Endodermal cell (in vitro differentiated cells): ENCODE data around the gene KRTAP10-2. TPM values are rescaled to one million over a fixed set of nuclear protein-coding genes. Genes with fewer than 3 reads are reported as not detected.

ENCODE experiments used
- DNase-seq: peaks from one replicate; pipeline ENCODE4 v3.0.0-alpha.2; 2017
- H3K27ac ChIP-seq: 2 replicates; pipeline ENCODE4 v1.5.1; 2013; ENCODE audit warnings: mild to moderate bottlenecking, low read depth, low read length, moderate library complexity
- H3K27me3 ChIP-seq: 2 replicates; pipeline ENCODE4 v1.6.1; 2013; ENCODE audit warnings: mild to moderate bottlenecking, low read length, moderate library complexity; ENCODE audit not compliant: insufficient read depth, control insufficient read depth, poor library complexity, severe bottlenecking
- H3K36me3 ChIP-seq: 2 replicates; pipeline ENCODE4 v1.7.0; 2013; ENCODE audit warnings: mild to moderate bottlenecking, low read length, moderate library complexity; ENCODE audit not compliant: control insufficient read depth, insufficient read depth
- H3K4me1 ChIP-seq: one replicate; pipeline ENCODE4 v1.7.0; 2013; ENCODE audit warnings: low read length; ENCODE audit not compliant: control insufficient read depth, insufficient read depth
- H3K4me3 ChIP-seq: 2 replicates; pipeline ENCODE4 v1.5.1; 2013; ENCODE audit warnings: mild to moderate bottlenecking, low read length, moderate library complexity
- H3K9ac ChIP-seq: 2 replicates; pipeline ENCODE4 v1.6.1; 2013; ENCODE audit warnings: mild to moderate bottlenecking, low read length, moderate library complexity; ENCODE audit not compliant: poor library complexity, severe bottlenecking; ENCODE audit errors: extremely low read depth
- H3K9me3 ChIP-seq: 2 replicates; pipeline ENCODE4 v1.6.1; 2013; ENCODE audit warnings: mild to moderate bottlenecking, low read length, moderate library complexity; ENCODE audit not compliant: control insufficient read depth
- H3K27ac Mint-ChIP-seq: 2 replicates; pipeline ENCODE4 v1.8.0; 2020; ENCODE audit warnings: mixed read lengths
- H3K27me3 Mint-ChIP-seq: 2 replicates; pipeline ENCODE4 v1.8.0; 2021; ENCODE audit warnings: mild to moderate bottlenecking, mixed read lengths; ENCODE audit not compliant: insufficient read depth
- H3K36me3 Mint-ChIP-seq: 2 replicates; pipeline ENCODE4 v1.8.0; 2020; ENCODE audit warnings: low read depth, mixed read lengths
- H3K4me1 Mint-ChIP-seq: 2 replicates; pipeline ENCODE4 v1.8.0; 2020; ENCODE audit warnings: mixed read lengths
- H3K4me3 Mint-ChIP-seq: 2 replicates; pipeline ENCODE4 v1.8.0; 2020; ENCODE audit warnings: mild to moderate bottlenecking, moderate library complexity, mixed read lengths
- H3K9me3 Mint-ChIP-seq: 2 replicates; pipeline ENCODE4 v1.8.0; 2020; ENCODE audit warnings: mild to moderate bottlenecking, mixed read lengths
- WGBS, 2 experiments: methylation state at CpG; one replicate each; pipeline versions ENCODE4 v1.1.5 to v1.1.7; 2013; ENCODE audit warnings: missing lambda C conversion rate in 2 of 2, mixed read lengths in 1 of 2; ENCODE audit not compliant: insufficient coverage in 1 of 2, insufficient read length in 1 of 2; 5-methylcytosine and 5-hydroxymethylcytosine counted together
- total RNA-seq, 2 donors: library from RNA; stranded (reverse); fragmentation: NEBNext Ultra II Directional in 1 of 2; extraction: Animal tissue kit (Norgen Biotek cat#: 25700) in 1 of 2; gene quantifications; 2 replicates in 1 of 2; 3 replicates in 1 of 2; pipeline ENCODE4 v1.2.1, GENCODE V29; 2021
- TF ChIP-seq, protein P1 (sequence below): fragments of 200-600 bp; sonication (generic); conservative IDR thresholded peaks from 2 replicates; pipeline ENCODE4 v1.5.0; 2021; ENCODE audit warnings: antibody characterized with exemption, mild to moderate bottlenecking

Gene KRTAP10-2
- total RNA-seq, 2 donors from 2014 or later: not detected

DNA sequence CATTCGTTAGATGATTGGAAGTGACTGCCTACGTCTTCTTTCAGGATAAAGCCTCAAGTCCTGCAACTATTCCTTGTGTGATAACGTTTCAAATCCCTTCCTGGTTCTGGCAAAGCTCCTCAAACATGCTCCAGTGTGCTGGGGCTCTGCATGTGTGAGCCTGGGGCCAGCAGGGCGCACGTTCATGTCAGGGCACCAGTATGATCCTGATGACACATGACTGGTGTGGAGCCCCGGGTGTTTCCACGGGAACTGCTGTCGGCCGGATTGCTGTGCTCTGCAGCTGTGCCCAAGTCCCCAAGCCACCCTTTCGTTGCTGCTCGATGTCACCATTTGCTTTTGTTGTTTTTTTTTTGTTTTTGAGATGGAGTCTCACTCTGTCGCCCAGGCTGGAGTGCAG, 32.6 kb downstream of the KRTAP10-2 start:
- no peak for DNase-seq
- Mint-ChIP-seq H3K36me3 (no peaks in the 10 kb centered on the region), H3K27me3 (no peaks in the 10 kb centered on the region), H3K4me3 (no peak overlapping the region), H3K4me1 (no peaks in the 10 kb centered on the region), H3K27ac (no peak overlapping the region), H3K9me3 (peaks cover 2% of the 10 kb centered on the region)
- H3K9me3 ChIP-seq: peaks cover under 1% of the 10 kb centered on the region
- no peaks in the 10 kb centered on the region for H3K36me3 ChIP-seq
- no peaks in the 10 kb centered on the region for H3K4me1 ChIP-seq
- no peak overlapping the region for H3K9ac ChIP-seq
- TF ChIP-seq, protein P1, sequence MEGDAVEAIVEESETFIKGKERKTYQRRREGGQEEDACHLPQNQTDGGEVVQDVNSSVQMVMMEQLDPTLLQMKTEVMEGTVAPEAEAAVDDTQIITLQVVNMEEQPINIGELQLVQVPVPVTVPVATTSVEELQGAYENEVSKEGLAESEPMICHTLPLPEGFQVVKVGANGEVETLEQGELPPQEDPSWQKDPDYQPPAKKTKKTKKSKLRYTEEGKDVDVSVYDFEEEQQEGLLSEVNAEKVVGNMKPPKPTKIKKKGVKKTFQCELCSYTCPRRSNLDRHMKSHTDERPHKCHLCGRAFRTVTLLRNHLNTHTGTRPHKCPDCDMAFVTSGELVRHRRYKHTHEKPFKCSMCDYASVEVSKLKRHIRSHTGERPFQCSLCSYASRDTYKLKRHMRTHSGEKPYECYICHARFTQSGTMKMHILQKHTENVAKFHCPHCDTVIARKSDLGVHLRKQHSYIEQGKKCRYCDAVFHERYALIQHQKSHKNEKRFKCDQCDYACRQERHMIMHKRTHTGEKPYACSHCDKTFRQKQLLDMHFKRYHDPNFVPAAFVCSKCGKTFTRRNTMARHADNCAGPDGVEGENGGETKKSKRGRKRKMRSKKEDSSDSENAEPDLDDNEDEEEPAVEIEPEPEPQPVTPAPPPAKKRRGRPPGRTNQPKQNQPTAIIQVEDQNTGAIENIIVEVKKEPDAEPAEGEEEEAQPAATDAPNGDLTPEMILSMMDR: no peak
- 91% methylated on average over 7 to 11 of the region's 12 CpGs for WGBS, 2 experiments
- H3K27me3 ChIP-seq: no peaks in the 10 kb centered on the region
- no peak overlapping the region for H3K27ac ChIP-seq
- no peak overlapping the region for H3K4me3 ChIP-seq

DNA sequence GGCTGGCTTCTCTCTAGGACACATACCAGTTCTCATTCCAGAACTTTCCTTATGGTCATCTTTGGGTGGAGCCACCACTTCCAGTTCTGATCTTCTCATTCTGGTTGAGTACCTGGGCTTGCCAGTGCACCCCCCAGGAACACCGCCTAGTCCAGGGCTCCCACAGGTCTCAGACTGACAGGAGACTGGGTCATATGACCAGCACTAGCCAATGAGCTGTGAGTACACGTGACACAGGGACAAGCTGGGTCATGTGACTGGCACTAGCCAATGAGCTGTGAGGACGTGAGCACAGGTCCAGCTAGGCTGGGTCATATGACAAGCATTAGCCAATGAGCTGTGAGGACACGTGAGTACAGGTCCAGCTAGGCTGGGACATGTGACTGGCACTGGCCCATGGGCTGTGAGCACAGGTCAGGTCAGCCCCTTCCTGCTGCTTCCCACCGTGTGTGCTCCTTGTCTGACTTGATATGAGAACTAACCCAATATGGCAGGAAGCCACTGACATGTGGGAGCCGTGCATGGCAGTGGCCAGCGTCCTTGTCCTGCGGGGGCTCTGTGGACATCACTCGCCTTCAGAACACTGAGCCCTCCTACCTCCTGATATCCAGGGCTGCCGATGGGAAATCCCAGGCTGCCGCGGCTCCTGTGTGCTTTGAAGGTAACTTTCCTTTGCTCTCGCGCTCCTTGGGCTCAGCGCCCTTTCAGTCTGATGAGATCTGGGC, 34.0 kb downstream of the KRTAP10-2 start:
- peak overlapping the region; percentile 36 for H3K27ac Mint-ChIP-seq
- 93 to 97% methylated on average over 14 to 15 of the region's 15 CpGs for WGBS, 2 experiments

DNA sequence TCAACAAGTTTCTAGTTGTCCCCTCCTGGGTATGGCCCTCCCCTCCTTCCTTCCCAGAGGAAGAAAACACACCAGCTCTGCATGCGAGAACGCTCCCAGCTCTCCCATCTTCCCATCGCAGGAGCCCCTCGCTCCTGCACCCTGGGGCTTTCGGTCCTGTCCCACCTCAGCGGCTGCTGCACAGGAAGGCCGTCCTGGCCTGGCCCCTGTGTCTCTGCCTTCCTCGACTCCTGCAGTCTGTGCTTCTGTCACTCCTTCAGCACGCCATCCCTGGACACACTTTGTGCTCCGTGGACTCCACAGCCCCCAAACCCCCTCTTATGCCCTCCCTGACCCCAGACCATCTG, 34.5 kb downstream of the KRTAP10-2 start:
- no peak overlapping the region for H3K4me3 ChIP-seq
- H3K9ac ChIP-seq: no peak overlapping the region
- Mint-ChIP-seq H3K4me3 (no peak overlapping the region), H3K9me3 (peaks cover 2% of the 10 kb centered on the region), H3K27ac (peak overlapping the region; percentile 36), H3K27me3 (no peaks in the 10 kb centered on the region), H3K4me1 (no peaks in the 10 kb centered on the region), H3K36me3 (no peaks in the 10 kb centered on the region)
- H3K27ac ChIP-seq: no peak overlapping the region
- H3K36me3 ChIP-seq: no peaks in the 10 kb centered on the region
- H3K4me1 ChIP-seq: no peaks in the 10 kb centered on the region
- 93 to 100% methylated on average over 9 to 10 of the region's 10 CpGs for WGBS, 2 experiments
- H3K9me3 ChIP-seq: no peaks in the 10 kb centered on the region
- TF ChIP-seq, protein P1: no peak
- DNase-seq: no peak
- no peaks in the 10 kb centered on the region for H3K27me3 ChIP-seq

More for the DNA sequence above, 34.0 kb downstream of the KRTAP10-2 start:
- peaks cover 2% of the 10 kb centered on the region for H3K9me3 Mint-ChIP-seq
- no peak overlapping the region for H3K4me3 Mint-ChIP-seq
- Histone ChIP-seq H3K27ac (no peak overlapping the region), H3K27me3 (no peaks in the 10 kb centered on the region), H3K36me3 (no peaks in the 10 kb centered on the region), H3K4me3 (no peak overlapping the region), H3K4me1 (no peaks in the 10 kb centered on the region), H3K9me3 (no peaks in the 10 kb centered on the region), H3K9ac (no peak overlapping the region)
- H3K36me3 Mint-ChIP-seq: no peaks in the 10 kb centered on the region
- no peaks in the 10 kb centered on the region for H3K4me1 Mint-ChIP-seq
- H3K27me3 Mint-ChIP-seq: no peaks in the 10 kb centered on the region
- TF ChIP-seq, protein P1: no peak
- DNase-seq: peak; percentile 74
